HEK293 (cell line): ENCODE measurements around the gene RABEP1.
A peak's percentile ranks its signal among the peaks of the same experiment; 100 is the strongest.

Source experiments
- GLIS1 ChIP-seq: fragments of 450-650 bp; formaldehyde crosslinking; IDR thresholded peaks from 2 replicates; pipeline ENCODE4 v1.5.1; 2016; ENCODE audit warnings: missing biosample characterization, missing genetic modification characterization
- KLF17 ChIP-seq: fragments of 450-650 bp; formaldehyde crosslinking; IDR thresholded peaks from 2 replicates; pipeline ENCODE4 v1.5.1; 2016; ENCODE audit warnings: missing biosample characterization, missing genetic modification characterization
- PRDM2 ChIP-seq: fragments of 450-650 bp; formaldehyde crosslinking; IDR thresholded peaks from 2 replicates; pipeline ENCODE4 v1.5.1; 2016; ENCODE audit warnings: missing biosample characterization, missing genetic modification characterization, borderline replicate concordance
- PRDM6 ChIP-seq: fragments of 450-650 bp; formaldehyde crosslinking; IDR thresholded peaks from 2 replicates; pipeline ENCODE4 v1.5.1; 2017; ENCODE audit warnings: missing biosample characterization, missing genetic modification characterization
- RBAK ChIP-seq: fragments of 450-650 bp; formaldehyde crosslinking; IDR thresholded peaks from 2 replicates; pipeline ENCODE4 v1.5.1; 2016; ENCODE audit warnings: missing biosample characterization, missing genetic modification characterization
- SETDB1 ChIP-seq: IDR thresholded peaks from one replicate; pipeline ENCODE4 v1.6.1; 2017; ENCODE audit warnings: mild to moderate bottlenecking, low read length, moderate library complexity, mixed read lengths; ENCODE audit not compliant: insufficient read length
- ZBTB26 ChIP-seq: fragments of 450-650 bp; formaldehyde crosslinking; optimal IDR thresholded peaks from 2 replicates; pipeline ENCODE3; 2016; ENCODE audit warnings: missing biosample characterization, mild to moderate bottlenecking, missing genetic modification characterization
- ZBTB48 ChIP-seq: fragments of 450-650 bp; formaldehyde crosslinking; IDR thresholded peaks from 2 replicates; pipeline ENCODE4 v1.5.1; 2016; ENCODE audit warnings: missing biosample characterization, missing genetic modification characterization
- ZBTB7A ChIP-seq: fragments of 450-650 bp; formaldehyde crosslinking; IDR thresholded peaks from 2 replicates; pipeline ENCODE4 v1.5.1; 2016; ENCODE audit warnings: low read depth, missing biosample characterization, missing genetic modification characterization
- ZFP37 ChIP-seq: fragments of 450-650 bp; formaldehyde crosslinking; IDR thresholded peaks from 2 replicates; pipeline ENCODE4 v1.5.1; 2016; ENCODE audit warnings: missing biosample characterization, missing genetic modification characterization
- ZNF274 ChIP-seq, 2 experiments: fragments of 200-500 bp in 1 of 2; fragments of 450-650 bp in 1 of 2; sonication (Bioruptor generic) in 1 of 2; formaldehyde crosslinking in 1 of 2; IDR thresholded peaks; 2 replicates each; pipeline versions ENCODE4 v1.5.1 to v1.6.1; 2014 to 2016; ENCODE audit warnings: borderline replicate concordance in 1 of 2, inconsistent platforms in 1 of 2, low read length in 1 of 2, missing biosample characterization in 1 of 2, missing genetic modification characterization in 1 of 2
- ZNF350 ChIP-seq: fragments of 450-650 bp; formaldehyde crosslinking; IDR thresholded peaks from 2 replicates; pipeline ENCODE4 v1.5.0; 2017; ENCODE audit warnings: missing biosample characterization, mild to moderate bottlenecking, missing genetic modification characterization
- ZNF416 ChIP-seq: fragments of 450-650 bp; formaldehyde crosslinking; IDR thresholded peaks from 2 replicates; pipeline ENCODE4 v1.5.1; 2016; ENCODE audit warnings: missing biosample characterization, missing genetic modification characterization
- ZNF518A ChIP-seq: fragments of 450-650 bp; formaldehyde crosslinking; conservative IDR thresholded peaks from 2 replicates; pipeline ENCODE4 v1.5.1; 2016; ENCODE audit warnings: low read depth, missing biosample characterization, missing genetic modification characterization
- ZNF529 ChIP-seq: fragments of 450-650 bp; formaldehyde crosslinking; IDR thresholded peaks from 2 replicates; pipeline ENCODE4 v1.5.1; 2017; ENCODE audit warnings: missing genetic modification characterization, missing biosample characterization; ENCODE audit not compliant: insufficient replicate concordance
- ZNF610 ChIP-seq: fragments of 450-650 bp; formaldehyde crosslinking; IDR thresholded peaks from 2 replicates; pipeline ENCODE4 v1.5.1; 2016; ENCODE audit warnings: missing biosample characterization, missing genetic modification characterization, borderline replicate concordance
- ZNF623 ChIP-seq: fragments of 450-650 bp; formaldehyde crosslinking; IDR thresholded peaks from 2 replicates; pipeline ENCODE4 v1.5.1; 2016; ENCODE audit warnings: missing biosample characterization, missing genetic modification characterization
- ZNF658 ChIP-seq: fragments of 450-650 bp; formaldehyde crosslinking; IDR thresholded peaks from 2 replicates; pipeline ENCODE4; 2016; ENCODE audit warnings: missing biosample characterization, missing genetic modification characterization
- ZNF76 ChIP-seq: fragments of 450-650 bp; formaldehyde crosslinking; IDR thresholded peaks from 2 replicates; pipeline ENCODE4; 2016; ENCODE audit warnings: low read depth, missing biosample characterization, missing genetic modification characterization, borderline replicate concordance
- ZNF792 ChIP-seq: fragments of 450-650 bp; formaldehyde crosslinking; IDR thresholded peaks from 2 replicates; pipeline ENCODE4 v1.5.1; 2016; ENCODE audit warnings: missing biosample characterization, missing genetic modification characterization

Gene RABEP1

GRCh38 chr17:5281814-5282641, at the start of gene RABEP1 (continued):
- TF ChIP-seq ZNF274 (IDR thresholded peaks at IDR 0.05; ENCODE audit: low read length), result no peak
- TF ChIP-seq ZNF274 (tag by site-specific recombination; IDR thresholded peaks at IDR 0.05; ENCODE audit: borderline replicate concordance), result no peak
- no peak for TF ChIP-seq SETDB1
- TF ChIP-seq ZBTB48 (tag by site-specific recombination), result peak; percentile 58
- peak; percentile 45; the same call in 1 of the 2 replicates for TF ChIP-seq GLIS1
- no peak for TF ChIP-seq RBAK
- no peak for TF ChIP-seq PRDM6 (tag by site-specific recombination)
- peak; percentile 62; the same call in 1 of the 2 replicates for TF ChIP-seq ZNF610 (tag by site-specific recombination)
- TF ChIP-seq ZNF792 (tag by site-specific recombination), result no peak
- TF ChIP-seq ZNF623 (tag by site-specific recombination), result no peak
- no peak for TF ChIP-seq ZNF658 (tag by site-specific recombination)
- TF ChIP-seq ZNF518A (tag by site-specific recombination), result no peak
- TF ChIP-seq ZNF76 (tag by site-specific recombination), result peak; percentile 36; the same call in 1 of the 2 replicates
- TF ChIP-seq ZNF350 (tag by site-specific recombination), result no peak
- no peak for TF ChIP-seq ZFP37 (tag by site-specific recombination)
- no peak for TF ChIP-seq ZBTB7A
- no peak for TF ChIP-seq ZNF529 (tag by site-specific recombination)
- no peak for TF ChIP-seq KLF17
- peak; percentile 97 for TF ChIP-seq ZBTB26
- no peak for TF ChIP-seq ZNF416 (tag by site-specific recombination)
- TF ChIP-seq PRDM2, result no peak
